Measurements from ENCODE around the gene NOSTRIN. TPM values are rescaled to one million over a fixed set of nuclear protein-coding genes. Genes with fewer than 3 reads are reported as not detected.
"Not testable (repeated sequence)": the region's sequence is repeated elsewhere in the genome, so short reads cannot be mapped to it uniquely, and the experiment has no call there.

The NOSTRIN gene
- polyA plus RNA-seq, result not detected

GRCh38 chr2:168801961-168802858 lies at the start of gene NOSTRIN:
TSS of gene NOSTRIN (plus strand) at chr2:168802637. CDS start at chr2:168802647, 10 bp downstream.
- no peaks in the 10 kb centered on the region for H3K36me3 Mint-ChIP-seq
- peaks cover 5 to 11% (median 11%) of the 10 kb centered on the region in 3 donors for H3K27me3 Mint-ChIP-seq (ENCODE audit: low read depth in 3 of 3)
- no peak for DNase-seq
- H3K27ac Mint-ChIP-seq, result no peak within 1 kb of the TSS
- no peaks in the 10 kb centered on the region for H3K4me1 Mint-ChIP-seq
- no peaks in the 10 kb centered on the region for H3K9me3 Mint-ChIP-seq
- no peak within 1 kb of the TSS for H3K4me3 Mint-ChIP-seq

GRCh38 chr2:168753765-168754329 lies 48.6 kb upstream of the NOSTRIN start:
- DNase-seq, result no peak
- H3K36me3 Mint-ChIP-seq, result peaks cover 0 to 11% (median 0%) of the 10 kb centered on the region in 3 donors
- H3K27me3 Mint-ChIP-seq (ENCODE audit: low read depth in 3 of 3), result peaks cover 0 to 4% (median 0%) of the 10 kb centered on the region in 3 donors
- H3K27ac Mint-ChIP-seq, result no peak overlapping the region
- no peaks in the 10 kb centered on the region for H3K9me3 Mint-ChIP-seq
- peaks cover 70 to 88% of the 10 kb centered on the region in 2 donors for H3K4me1 Mint-ChIP-seq
- H3K4me3 Mint-ChIP-seq, result no peak overlapping the region

- Mint-ChIP-seq H3K36me3 (peaks cover 0 to 11% (median 0%) of the 10 kb centered on the region in 3 donors), H3K4me1 (peaks cover 45 to 61% of the 10 kb centered on the region in 2 donors), H3K27me3 (ENCODE audit: low read depth in 3 of 3) (no peaks in the 10 kb centered on the region), H3K9me3 (no peaks in the 10 kb centered on the region), H3K27ac (peak overlapping the region; percentile 55 to 85 (median 72)), H3K4me3 (peak overlapping the region; percentile 28 to 70 (median 65))
- DNase-seq, result peak; percentile 6 to 18 (median 16)
These were observed 45.2 kb upstream of the NOSTRIN start for GRCh38 chr2:168757223-168757622.

- peak; percentile 22 to 46 (median 46) for DNase-seq
These were observed 43.2 kb upstream of the NOSTRIN start for GRCh38 chr2:168758970-168759820.

GRCh38 chr2:168765401-168765800 lies 37.0 kb upstream of the NOSTRIN start:
- Mint-ChIP-seq H3K36me3 (peaks cover 10 to 33% (median 29%) of the 10 kb centered on the region in 3 donors), H3K27ac (no peak overlapping the region), H3K4me1 (no peaks in the 10 kb centered on the region), H3K9me3 (no peaks in the 10 kb centered on the region), H3K27me3 (ENCODE audit: low read depth in 3 of 3) (no peaks in the 10 kb centered on the region), H3K4me3 (no peak overlapping the region)
- no peak for DNase-seq

More at GRCh38 chr2:168758970-168759820, 43.2 kb upstream of the NOSTRIN start:
- Mint-ChIP-seq H3K4me1 (peaks cover 34 to 44% of the 10 kb centered on the region in 2 donors), H3K4me3 (no peak overlapping the region), H3K36me3 (peaks cover 0 to 4% (median 0%) of the 10 kb centered on the region in 3 donors), H3K27ac (no peak overlapping the region), H3K27me3 (ENCODE audit: low read depth in 3 of 3) (no peaks in the 10 kb centered on the region), H3K9me3 (no peaks in the 10 kb centered on the region)

GRCh38 chr2:168766600-168766999 lies 35.8 kb upstream of the NOSTRIN start:
- H3K4me3 Mint-ChIP-seq, result no peak overlapping the region
- H3K4me1 Mint-ChIP-seq, result no peaks in the 10 kb centered on the region
- peaks cover 10 to 35% (median 29%) of the 10 kb centered on the region in 3 donors for H3K36me3 Mint-ChIP-seq
- no peaks in the 10 kb centered on the region for H3K9me3 Mint-ChIP-seq
- H3K27me3 Mint-ChIP-seq (ENCODE audit: low read depth in 3 of 3), result no peaks in the 10 kb centered on the region
- DNase-seq, result no peak
- no peak overlapping the region for H3K27ac Mint-ChIP-seq

GRCh38 chr2:168767258-168767657 lies 35.2 kb upstream of the NOSTRIN start:
- no peak overlapping the region for H3K4me3 Mint-ChIP-seq
- H3K9me3 Mint-ChIP-seq, result no peaks in the 10 kb centered on the region
- H3K36me3 Mint-ChIP-seq, result peaks cover 10 to 35% (median 29%) of the 10 kb centered on the region in 3 donors
- no peak for DNase-seq
- H3K4me1 Mint-ChIP-seq, result no peaks in the 10 kb centered on the region
- H3K27ac Mint-ChIP-seq, result no peak overlapping the region
- H3K27me3 Mint-ChIP-seq (ENCODE audit: low read depth in 3 of 3), result no peaks in the 10 kb centered on the region

GRCh38 chr2:168768357-168768756 lies 34.1 kb upstream of the NOSTRIN start:
- not testable (repeated sequence) for DNase-seq; H3K27ac Mint-ChIP-seq; H3K4me1 Mint-ChIP-seq; H3K9me3 Mint-ChIP-seq; H3K27me3 Mint-ChIP-seq (ENCODE audit: low read depth in 3 of 3); H3K4me3 Mint-ChIP-seq
- H3K36me3 Mint-ChIP-seq, result peaks cover 10 to 35% (median 29%) of the 10 kb centered on the region in 3 donors

GRCh38 chr2:168770796-168771195 lies 31.6 kb upstream of the NOSTRIN start:
- no peak for DNase-seq
- H3K4me1 Mint-ChIP-seq, result no peaks in the 10 kb centered on the region
- no peak overlapping the region for H3K4me3 Mint-ChIP-seq
- peaks cover 10 to 43% (median 35%) of the 10 kb centered on the region in 3 donors for H3K36me3 Mint-ChIP-seq
- H3K27me3 Mint-ChIP-seq (ENCODE audit: low read depth in 3 of 3), result no peaks in the 10 kb centered on the region
- H3K9me3 Mint-ChIP-seq, result no peaks in the 10 kb centered on the region
- no peak overlapping the region for H3K27ac Mint-ChIP-seq

GRCh38 chr2:168772704-168773103 lies 29.7 kb upstream of the NOSTRIN start:
- Mint-ChIP-seq H3K9me3 (no peaks in the 10 kb centered on the region), H3K36me3 (peaks cover 4 to 29% (median 23%) of the 10 kb centered on the region in 3 donors), H3K27ac (no peak overlapping the region), H3K4me1 (no peaks in the 10 kb centered on the region), H3K4me3 (no peak overlapping the region), H3K27me3 (ENCODE audit: low read depth in 3 of 3) (no peaks in the 10 kb centered on the region)
- no peak for DNase-seq

- Mint-ChIP-seq H3K27me3 (ENCODE audit: low read depth in 3 of 3) (no peaks in the 10 kb centered on the region), H3K4me1 (no peaks in the 10 kb centered on the region), H3K9me3 (no peaks in the 10 kb centered on the region), H3K36me3 (peaks cover 4 to 25% (median 23%) of the 10 kb centered on the region in 3 donors), H3K27ac (no peak overlapping the region), H3K4me3 (no peak overlapping the region)
- DNase-seq, result no peak
These were observed 29.3 kb upstream of the NOSTRIN start for GRCh38 chr2:168773128-168773527.

- DNase-seq, result peak in 1 of 3 donors; percentile 13
- Mint-ChIP-seq H3K9me3 (no peaks in the 10 kb centered on the region), H3K4me1 (no peaks in the 10 kb centered on the region), H3K36me3 (peaks cover 4 to 25% (median 23%) of the 10 kb centered on the region in 3 donors), H3K4me3 (no peak overlapping the region), H3K27ac (no peak overlapping the region), H3K27me3 (ENCODE audit: low read depth in 3 of 3) (no peaks in the 10 kb centered on the region)
These were observed 28.5 kb upstream of the NOSTRIN start for GRCh38 chr2:168773719-168774521.

GRCh38 chr2:168775837-168776236 lies 26.6 kb upstream of the NOSTRIN start:
- no peak overlapping the region for H3K4me3 Mint-ChIP-seq
- H3K9me3 Mint-ChIP-seq, result no peaks in the 10 kb centered on the region
- DNase-seq, result no peak
- H3K4me1 Mint-ChIP-seq, result no peaks in the 10 kb centered on the region
- H3K27ac Mint-ChIP-seq, result peak overlapping the region in 1 of 6 donors; percentile 13
- peaks cover 0 to 18% (median 9%) of the 10 kb centered on the region in 3 donors for H3K36me3 Mint-ChIP-seq
- peaks cover 0 to 3% (median 1%) of the 10 kb centered on the region in 3 donors for H3K27me3 Mint-ChIP-seq (ENCODE audit: low read depth in 3 of 3)
